ENCODE data around the gene RTN4RL1.
"Not testable (repeated sequence)": the region's sequence is repeated elsewhere in the genome, so short reads cannot be mapped to it uniquely, and the experiment has no call there.

Gene RTN4RL1

DNA sequence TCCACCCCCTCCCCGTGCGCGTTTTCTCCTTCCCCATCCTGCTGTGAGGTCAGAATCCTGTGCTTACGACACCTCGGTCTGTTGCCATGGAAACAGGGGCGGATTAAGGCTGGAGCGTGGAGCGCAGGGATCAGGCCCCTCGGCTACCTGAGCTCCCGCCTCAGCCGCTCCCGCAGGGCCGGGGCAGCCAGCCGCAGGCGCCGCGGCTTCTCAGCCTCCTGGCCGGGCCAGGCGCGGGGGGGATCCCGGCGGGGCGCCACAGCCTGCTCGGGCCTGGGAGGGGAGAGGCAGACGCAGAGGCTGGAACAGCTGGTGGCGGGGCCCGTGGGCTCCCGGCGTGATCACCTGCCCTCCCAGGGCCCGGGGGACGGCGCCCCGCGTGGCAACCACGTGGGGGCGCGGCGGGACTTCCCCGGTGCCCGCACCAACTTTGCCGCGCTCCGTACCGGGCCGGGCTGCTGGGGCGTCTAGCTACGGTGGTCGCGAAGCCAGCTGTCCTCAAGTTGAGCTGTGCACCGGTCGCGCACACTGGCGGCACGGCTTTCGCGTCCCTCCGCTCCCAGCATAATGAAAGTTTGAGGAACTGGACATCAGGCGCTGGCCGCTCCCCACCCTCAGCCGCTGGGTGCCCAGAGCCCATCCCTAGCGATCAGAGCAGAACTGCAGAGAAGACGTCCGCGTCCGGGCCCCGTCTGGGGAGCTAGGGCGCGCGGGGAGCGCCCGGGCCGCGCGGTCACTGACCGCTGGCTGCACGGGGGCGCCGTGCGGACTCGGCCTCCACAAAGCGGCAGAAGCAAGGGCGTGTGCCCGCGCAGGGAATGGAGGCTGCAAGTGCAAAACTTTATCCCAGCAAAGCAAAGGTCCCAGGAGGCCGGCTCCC is 1.2 kb downstream of the RTN4RL1 start:
- no peak for DNase-seq

DNA sequence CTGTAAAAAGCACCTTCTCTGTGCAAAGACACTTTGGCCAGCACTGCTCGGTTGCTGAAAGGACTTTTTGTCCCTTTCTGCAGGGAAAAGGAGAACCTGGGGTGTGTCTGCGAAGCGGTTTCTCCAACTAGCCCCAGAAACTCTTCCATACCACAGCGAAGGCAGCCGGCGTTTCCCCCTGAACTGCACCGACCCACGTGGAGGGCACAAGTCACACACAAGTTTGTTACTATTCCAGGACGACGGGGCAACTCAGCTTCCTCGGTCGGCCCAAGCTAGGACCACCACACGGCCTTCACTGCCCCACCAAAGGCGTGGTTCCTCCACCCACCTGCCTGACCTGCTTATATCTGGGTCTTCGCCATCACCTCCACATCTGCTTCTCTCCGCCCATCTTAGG is 1.9 kb downstream of the RTN4RL1 start:
- DNase-seq = no peak

DNA sequence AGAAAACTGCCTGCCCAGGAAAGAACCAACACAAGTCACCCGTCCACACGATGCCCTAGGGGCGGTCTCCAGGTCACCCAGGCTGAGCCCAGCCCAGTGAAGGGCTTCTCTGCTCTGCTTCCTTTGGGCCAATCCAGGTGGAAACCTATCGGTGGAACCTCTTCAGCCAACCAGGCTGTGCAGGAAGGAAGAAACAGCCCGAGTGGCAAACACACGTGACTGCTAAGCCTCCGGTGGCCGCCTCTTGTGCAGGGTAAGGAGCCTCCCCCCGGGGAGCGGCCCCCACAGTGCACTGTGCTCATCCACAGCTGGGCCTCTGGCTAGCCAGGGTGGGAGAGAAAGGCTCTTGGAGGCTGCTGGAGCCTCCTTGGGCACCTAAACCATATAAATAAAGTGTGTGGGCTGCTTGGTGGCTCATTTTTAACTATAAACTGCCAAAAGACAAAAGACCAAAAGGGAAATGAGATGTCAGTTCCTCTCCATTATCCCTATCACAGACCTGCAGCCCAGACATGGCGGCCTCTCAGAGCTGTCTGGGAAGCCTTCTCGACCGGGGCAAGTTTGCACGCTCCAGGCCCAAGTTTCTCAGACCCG is 2.4 kb downstream of the RTN4RL1 start:
- DNase-seq = no peak

DNA sequence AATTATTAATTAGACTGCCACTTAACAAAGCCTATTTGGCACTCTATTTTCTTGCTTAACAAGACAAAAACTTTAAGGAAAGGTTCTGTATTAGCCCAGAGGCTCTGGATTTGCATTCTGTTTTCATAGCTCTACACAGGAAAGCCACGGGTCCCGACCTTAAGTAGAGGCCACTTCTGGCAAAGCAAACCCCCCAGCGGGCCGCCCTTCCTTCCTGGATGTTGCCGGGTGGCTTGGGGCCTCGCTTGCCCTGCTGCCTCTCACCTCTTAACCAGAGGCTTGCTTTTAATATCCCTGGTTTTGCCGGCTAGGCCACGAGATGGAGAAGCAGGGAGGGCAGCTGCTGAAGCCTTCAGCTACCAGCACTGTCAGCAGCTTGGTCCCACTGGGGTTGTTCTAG is 4.4 kb downstream of the RTN4RL1 start:
- DNase-seq = no peak

DNA sequence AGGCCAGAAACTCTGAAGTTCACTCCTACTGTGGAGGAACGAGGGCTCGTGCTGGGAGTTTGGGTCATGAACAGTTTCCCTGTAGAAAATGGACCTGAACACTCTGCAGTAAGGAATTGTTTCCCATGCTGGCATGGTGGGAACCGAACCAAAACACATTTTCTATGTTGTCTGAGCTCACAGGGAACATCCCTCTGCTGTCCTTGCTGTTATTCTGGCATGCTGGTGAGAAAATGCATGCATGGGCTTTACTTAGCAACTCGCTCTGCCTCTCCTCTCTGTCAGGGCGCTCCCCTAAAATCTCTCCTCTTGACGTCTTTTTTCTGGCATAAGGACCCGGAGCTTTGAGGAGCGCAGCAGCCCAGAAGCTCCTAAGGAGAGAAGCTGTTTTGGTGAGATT is 5.4 kb downstream of the RTN4RL1 start:
- DNase-seq = no peak

DNA sequence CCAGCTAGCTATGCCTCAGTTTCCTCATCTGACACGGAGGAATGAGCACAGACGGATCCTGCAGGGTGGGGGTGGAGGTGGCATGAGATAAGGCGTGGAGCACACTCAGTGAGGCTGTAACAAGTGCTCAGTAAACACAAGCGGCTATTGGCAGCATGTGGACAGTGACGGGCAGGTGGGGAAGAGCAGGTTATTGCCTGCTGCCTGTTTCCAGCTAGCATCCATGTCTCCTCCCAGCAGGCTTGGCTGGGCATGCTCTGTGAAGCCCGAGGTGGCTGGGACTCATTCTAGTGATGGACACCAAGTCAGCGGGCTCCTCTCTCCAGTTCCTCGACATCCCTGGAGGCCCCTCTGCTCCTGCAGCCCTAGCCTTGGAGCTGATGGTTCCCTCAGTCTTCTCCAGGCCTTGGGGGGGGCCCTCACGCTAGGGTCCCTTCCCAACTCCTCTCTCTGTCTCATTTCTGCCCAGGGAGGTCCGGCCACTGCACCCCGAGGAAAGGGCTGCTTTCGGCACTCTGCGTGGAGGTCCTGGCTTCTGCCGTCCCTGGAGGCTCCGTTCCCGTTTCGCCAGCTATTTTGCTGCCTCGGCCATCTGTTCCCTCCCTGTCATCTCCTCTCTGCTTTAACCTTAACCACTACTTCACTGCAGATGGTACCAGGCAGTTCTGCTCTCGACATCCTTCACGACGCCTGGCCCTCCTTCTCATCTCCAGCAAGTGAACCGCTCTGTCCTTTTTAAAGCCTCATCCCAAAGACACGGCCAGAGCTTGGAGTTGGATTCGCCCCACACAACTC is 6.2 kb downstream of the RTN4RL1 start:
- DNase-seq = no peak

DNA sequence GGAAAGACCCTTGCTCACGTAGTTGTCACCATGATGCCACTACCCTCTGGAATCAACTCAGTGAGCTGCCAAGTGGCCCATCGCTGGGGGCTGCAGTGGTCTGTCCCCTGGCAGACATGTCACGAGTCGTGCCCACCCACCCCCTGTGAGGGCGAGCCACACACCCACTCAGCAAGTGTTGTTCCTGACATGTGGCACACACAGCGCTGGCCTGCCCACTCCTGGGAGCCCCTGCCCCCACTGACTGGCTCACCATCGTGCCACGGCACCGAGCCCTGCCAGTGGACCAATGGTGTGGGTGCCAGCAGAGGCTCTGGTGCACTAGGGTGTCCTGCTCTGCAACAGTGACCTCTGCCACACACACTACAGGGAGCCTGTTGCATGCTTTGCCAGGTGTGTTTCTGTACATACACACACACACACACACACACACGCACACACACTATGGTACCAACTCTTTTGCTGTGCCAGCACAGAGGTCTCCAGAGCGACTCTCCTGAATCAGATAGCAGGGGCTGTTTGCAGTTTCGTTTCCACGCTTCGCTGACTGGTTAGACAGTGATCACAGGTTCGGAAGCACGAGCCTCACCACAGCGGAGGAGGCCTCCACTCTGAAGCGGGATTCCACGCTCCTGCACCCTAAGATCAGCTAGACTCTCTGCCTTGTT is 7.7 kb downstream of the RTN4RL1 start:
- peak in 1 of 2 experiments; percentile 20 for DNase-seq

DNA sequence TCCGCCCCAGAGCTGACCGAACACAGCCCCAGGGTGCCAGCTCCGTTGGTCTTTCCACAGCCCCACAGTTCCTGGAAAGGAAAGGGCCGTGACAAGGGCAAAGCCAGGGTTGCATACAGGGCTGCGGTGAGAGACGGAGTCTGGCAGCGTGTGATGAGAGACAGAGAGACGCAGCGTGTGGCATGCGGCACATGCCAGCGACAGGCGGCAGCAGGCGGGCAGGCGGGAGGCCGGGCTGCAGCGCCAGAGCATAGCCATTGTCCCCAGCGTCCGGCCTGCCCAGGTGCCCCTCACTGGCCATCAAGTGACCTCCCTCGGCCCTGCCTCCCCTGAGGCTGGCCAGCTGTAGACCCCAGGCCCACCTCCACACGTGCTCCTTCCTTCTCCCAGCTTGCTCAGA is 8.6 kb downstream of the RTN4RL1 start:
- no peak for DNase-seq

DNA sequence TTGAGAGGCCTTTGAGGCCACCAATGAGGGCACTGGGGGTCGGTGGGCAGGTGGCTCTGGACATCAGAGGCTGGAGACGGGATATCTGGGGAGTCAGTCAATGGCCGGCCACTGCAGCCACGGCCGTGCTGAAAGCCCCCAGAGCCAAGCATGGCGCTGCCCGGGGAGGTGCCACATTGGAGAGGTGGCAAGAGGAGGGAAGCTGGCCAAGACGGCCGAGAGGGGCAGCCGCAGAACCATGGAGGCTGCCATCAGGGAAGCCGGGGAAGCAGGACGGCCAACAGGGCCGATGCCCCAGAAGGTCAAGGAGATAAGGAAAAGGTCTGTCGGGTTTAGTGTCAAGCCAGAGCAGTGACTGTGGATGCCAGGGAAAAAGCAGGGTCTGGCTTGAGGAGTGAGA is 9.8 kb downstream of the RTN4RL1 start:
- no peak for DNase-seq

DNA sequence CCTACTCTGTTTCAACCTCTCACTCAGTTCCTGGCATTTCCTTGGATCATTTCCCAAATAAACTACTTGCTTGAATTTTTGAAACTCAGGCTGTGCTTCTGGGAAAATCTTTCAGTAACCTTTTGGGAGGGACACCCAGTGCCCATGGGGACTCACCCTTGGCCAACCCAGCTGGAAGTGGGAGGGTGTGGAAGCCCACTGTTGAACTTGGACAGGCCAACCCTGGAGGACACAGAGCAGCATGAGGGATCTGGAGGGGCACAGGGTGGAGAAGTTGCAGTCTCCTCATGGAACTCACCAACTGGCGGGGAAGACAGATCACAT is 11.2 kb downstream of the RTN4RL1 start:
- DNase-seq = no peak

DNA sequence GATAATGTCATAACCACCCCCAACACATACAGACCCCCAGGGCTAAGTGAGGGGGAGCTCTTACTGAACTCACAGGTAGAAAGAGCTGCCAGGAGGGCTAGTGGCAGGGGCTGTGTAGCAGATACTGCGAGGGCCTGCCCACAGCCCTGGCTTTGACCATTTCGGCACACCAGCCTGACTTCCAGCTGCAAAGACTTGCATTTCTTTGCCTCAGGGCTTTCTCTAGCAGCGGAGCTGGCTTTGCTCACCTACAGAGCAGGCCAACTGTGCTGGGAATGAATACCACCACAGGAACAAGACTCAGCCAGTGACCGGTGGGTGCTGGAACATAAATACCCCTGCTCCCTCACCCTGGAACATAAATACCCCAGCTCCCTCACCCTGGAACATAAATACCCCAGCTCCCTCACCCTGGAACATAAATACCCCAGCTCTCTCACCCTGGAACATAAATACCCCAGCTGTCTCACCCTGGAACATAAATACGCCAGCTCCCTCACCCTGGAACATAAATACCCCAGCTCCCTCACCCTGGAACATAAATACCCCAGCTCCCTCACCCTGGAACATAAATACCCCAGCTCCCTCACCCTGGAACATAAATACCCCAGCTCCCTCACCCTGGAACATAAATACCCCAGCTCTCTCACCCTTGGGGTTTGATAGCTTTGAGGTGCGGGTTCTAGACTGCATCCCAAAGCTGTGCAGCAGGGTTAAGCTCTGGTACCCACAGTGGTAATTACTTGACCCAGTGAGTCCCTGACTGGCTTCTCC is 11.7 kb downstream of the RTN4RL1 start:
- not testable (repeated sequence) for DNase-seq

DNA sequence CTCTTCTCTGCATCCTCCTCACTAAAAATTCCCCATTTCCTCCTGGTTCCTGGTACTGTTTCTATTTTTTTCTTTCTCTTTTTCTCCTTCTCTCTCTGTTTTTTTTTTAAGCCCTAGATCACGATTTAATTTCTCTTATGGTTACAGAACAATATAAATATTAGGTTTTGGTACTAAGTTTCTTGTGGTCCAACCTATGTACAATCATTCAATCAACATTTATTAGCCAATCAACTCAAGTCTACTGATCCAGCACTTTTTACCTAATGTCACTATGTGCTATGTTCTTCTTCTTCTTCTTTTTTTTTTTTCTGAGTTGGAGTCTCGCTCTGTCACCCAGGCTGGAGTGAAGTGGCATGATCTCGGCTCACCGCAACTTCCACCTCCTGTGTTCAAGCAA is 12.6 kb downstream of the RTN4RL1 start:
- DNase-seq = no peak

DNA sequence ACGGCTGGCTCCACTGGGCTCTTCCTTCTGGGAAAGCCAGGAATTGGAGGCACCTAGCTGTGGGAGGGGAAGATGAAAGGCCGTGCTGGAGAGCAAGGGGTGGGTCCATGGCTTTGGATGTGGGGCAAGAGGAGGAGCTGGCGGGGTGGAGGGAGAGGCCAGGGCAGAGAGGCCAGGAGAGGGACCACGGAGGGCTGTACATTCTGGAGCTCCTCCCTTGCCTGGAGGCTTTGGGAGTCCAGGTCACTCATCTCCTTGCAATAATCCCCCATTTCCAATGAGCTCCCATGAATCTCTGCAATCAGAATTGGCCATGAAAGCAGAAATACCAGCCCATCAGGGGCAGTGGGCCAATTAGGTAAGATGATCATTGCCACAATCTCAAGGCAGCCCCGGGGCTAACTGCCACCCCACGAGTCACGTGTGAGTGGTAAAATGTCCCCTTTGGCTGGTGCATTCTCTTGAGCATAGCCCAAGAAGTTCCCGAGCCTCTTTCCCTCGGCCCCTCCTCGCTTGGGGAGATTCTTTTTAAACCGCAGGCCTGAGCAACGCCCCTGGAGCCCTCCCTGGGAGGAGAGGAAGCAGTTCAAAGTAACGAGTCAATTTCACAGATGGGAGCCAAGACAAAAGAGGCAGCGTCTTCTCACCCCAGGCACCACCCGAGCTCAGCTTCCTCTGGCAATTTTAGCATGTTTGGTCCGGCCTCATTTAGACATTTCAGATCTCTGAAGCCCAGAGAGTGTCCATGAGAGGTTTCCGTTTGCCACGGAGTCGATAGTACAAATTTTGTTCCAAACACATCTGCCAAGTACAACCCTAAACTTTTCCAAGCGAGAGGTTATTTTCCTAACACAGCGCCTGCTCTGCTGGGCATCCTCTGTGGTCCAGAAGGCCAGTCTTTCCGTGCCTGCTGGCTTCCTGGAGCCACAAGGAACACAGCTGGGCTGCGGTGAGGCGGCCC is 13.4 kb downstream of the RTN4RL1 start:
- DNase-seq = no peak

DNA sequence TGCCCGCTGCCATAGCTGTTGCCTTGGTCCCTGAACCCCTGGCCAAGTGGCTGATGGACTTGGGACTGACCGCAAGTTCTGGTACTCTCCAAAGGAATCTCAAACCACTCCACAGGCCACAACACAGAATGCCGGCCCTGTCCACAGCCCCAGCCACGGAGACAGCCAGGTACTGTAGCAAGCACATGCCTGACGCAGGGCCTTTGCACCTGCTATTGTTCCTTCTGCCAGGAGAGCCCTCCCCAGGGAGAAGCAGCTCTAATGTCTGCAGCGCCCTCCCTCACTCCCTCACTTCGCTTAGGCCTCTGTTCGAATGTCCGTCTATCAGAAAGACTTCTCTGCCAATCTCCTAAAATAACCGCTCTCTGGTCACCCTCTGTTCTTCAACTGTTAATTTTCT is 15.4 kb downstream of the RTN4RL1 start:
- DNase-seq = no peak

DNA sequence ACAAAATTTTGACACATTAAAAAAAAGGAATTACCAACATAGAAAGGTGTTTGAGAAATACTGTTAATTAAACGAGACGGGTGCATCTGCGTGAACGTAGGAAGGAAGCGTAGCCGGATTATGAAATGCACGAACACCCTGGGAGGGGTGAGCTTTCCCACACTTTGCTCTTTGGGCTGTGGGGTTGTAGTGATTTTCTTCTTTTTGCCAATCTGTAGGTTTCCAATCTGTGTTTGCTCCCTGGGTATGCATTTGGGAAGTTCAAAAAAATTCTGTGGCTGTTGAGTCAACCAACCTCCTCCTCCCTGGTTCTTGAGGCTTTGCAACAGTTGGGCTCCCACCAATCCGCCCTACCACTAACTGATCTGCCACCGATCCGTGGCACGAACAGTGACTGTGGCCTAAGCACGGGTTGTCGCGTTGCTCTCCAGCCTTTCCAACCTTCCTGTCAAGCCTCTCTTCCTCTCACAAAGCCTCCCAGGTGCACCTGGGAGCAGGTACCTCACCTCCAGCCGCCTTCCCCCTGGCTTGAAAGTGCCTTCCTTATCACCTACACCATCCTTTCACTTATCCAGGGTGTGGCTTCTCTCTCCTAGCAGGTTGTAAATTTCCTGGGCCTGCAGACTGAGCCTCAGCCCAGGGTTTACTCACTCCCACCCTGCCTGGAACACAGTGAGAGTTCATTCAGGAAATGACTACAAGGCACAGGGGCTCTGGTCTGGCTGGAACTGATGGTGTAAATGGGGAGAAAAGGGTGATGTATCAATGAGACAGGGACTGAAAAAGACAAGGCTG is 16.6 kb downstream of the RTN4RL1 start:
- no peak for DNase-seq

DNA sequence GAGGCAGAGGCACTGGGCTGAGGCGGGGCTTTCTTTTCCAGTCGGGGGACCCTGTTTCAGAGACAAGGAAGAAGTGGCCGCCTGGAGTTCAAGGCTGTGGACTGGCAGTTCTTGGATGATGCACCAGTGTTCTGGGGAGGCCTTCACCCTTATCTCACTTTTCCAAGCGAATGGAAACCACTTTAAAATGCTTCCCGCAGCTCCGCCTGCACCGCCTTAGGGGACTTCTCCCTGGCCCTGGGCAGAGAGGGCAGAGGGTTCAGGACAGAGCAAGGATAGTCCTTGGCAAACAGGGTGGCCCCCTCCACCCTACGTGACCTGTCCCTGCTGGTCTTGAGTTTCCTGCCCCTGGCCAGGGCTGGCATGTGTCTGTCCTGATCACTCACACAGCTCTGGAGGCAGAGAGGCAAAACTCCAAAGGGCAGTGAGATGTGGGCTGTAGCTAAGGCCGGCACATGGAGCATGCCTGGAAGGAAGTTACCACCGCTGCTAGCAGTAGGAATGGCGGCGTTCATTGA is 20.6 kb downstream of the RTN4RL1 start:
- no peak for DNase-seq

DNA sequence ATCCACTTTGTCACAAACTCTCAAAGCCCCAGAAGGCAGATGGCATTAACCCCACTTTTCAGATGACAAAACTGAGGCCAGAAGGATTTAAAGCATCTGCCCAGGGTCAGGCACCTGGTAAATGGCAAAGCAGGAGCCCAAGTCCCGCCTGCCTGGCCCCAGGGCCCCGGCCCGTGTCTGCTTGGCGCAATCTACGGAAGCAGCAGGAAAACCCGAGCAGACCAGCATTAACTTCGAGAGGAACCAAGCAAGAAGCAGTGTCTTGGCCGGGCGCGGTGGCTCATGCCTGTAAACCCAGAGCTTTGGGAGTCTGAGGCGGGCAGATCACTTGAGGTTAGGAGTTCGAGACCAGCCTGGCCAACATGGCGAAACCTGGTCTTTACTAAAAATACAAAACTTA is 21.6 kb downstream of the RTN4RL1 start:
- DNase-seq = no peak

DNA sequence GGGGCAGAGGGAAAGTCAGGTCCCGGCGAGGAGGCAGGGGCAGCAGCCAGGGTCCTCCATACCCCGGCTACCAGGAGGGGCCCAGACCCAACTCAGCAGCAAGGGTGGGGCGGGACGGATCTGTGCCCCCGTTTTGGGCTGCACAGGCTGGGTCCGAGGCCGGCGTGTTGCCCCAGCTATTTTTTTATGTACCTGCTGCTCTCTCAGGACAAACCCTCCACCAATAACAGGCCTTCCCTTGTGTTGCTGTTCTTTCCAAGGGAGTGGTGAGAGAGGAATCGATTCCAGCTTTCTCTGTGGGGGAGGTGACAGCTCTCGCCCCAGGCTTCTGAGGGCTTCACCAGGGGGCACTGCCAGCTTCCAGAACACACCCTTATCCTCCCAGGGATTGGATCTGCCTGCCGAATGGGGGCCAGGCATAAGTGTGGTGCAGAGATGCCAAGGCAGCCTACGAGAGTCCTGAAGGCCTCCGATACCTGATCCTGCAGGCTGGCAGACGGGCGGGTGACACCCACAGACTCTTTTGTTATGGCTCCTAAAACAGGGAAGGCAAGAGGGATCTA is 22.3 kb downstream of the RTN4RL1 start:
- no peak for DNase-seq

DNA sequence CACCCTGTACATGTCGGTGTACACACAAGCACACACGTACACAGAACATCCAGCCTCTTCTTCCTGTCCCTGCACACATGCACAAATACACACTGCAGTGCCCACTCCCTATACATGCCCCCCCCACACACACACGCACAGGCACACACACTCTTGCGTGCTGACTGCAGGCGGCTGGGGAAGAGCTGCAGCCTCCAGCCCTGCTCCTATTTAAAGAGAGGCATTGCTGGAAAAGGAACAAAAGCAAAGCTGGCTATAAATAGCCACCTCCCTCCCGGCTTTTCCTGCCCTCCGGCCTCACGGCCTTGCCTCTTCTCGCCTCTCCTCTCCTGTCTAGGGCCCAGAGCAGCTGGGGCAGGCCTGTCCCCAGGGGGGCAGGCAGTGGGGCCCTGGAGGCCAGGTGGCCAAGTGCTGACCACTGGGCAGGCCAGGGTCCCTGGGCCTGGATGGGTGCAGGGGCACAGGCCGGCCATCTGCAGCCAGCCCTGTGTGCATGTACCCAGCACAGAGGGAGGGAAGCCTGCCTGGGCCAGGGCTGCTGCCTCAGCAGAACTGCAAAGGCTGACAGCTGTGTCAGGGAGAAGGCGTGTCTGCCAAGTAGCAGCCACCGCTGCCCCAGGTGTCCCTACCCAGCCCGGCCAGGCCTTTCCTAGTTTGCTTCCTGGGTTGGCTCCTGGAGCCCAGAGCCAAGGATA is 25.4 kb downstream of the RTN4RL1 start:
- peak; percentile 54 to 66 for DNase-seq

Measured in NCI-H187 (cell line).